Hepatocyte (in vitro differentiated cells): ENCODE results near the gene ATXN1. TPM values are rescaled to one million over a fixed set of nuclear protein-coding genes. Genes with fewer than 3 reads are reported as not detected.

Experiments
- DNase-seq: peaks from one replicate; pipeline ENCODE4 v3.0.0-alpha.2; 2016; ENCODE audit warnings: low spot score
- H2AFZ ChIP-seq: fragments of 200-600 bp; sonication (generic); 2 replicates; pipeline ENCODE4 v1.6.0; 2016; ENCODE audit warnings: antibody characterized with exemption, mild to moderate bottlenecking
- H3K27ac ChIP-seq: fragments of 200-600 bp; sonication (generic); 2 replicates; pipeline ENCODE4 v1.5.1; 2016; ENCODE audit warnings: mild to moderate bottlenecking
- H3K27me3 ChIP-seq: fragments of 200-600 bp; sonication (generic); 2 replicates; pipeline ENCODE4 v1.6.1; 2016
- H3K36me3 ChIP-seq: fragments of 200-600 bp; sonication (generic); replicated peaks from 2 replicates; pipeline ENCODE4 v1.5.1; 2016; ENCODE audit warnings: low read depth; ENCODE audit not compliant: insufficient read depth
- H3K4me1 ChIP-seq: fragments of 200-600 bp; sonication (generic); 2 replicates; pipeline ENCODE4 v1.5.1; 2016; ENCODE audit warnings: mild to moderate bottlenecking, moderate library complexity; ENCODE audit not compliant: insufficient read depth
- H3K4me2 ChIP-seq: fragments of 200-600 bp; sonication (generic); 2 replicates; pipeline ENCODE4 v1.6.0; 2016
- H3K4me3 ChIP-seq: fragments of 200-600 bp; sonication (generic); 2 replicates; pipeline ENCODE4 v1.5.1; 2016; ENCODE audit warnings: mild to moderate bottlenecking
- H3K79me2 ChIP-seq: fragments of 200-600 bp; sonication (generic); 2 replicates; pipeline ENCODE4 v1.6.0; 2017; ENCODE audit warnings: mild to moderate bottlenecking
- H3K9me2 ChIP-seq: fragments of 200-600 bp; sonication (generic); replicated peaks from 2 replicates; pipeline ENCODE4 v1.6.0; 2017; ENCODE audit warnings: mild to moderate bottlenecking; ENCODE audit not compliant: insufficient read depth
- H3K9me3 ChIP-seq: fragments of 200-600 bp; sonication (generic); 2 replicates; pipeline ENCODE4 v1.5.1; 2016; ENCODE audit warnings: low read depth, mild to moderate bottlenecking
- H4K20me1 ChIP-seq: fragments of 200-600 bp; sonication (generic); 2 replicates; pipeline ENCODE4 v1.6.0; 2016; ENCODE audit warnings: mild to moderate bottlenecking; ENCODE audit not compliant: insufficient read depth, poor library complexity, severe bottlenecking
- CTCF ChIP-seq: fragments of 200-600 bp; sonication (generic); IDR thresholded peaks from 2 replicates; pipeline ENCODE4 v1.5.1; 2016; ENCODE audit warnings: antibody characterized with exemption, mild to moderate bottlenecking; ENCODE audit not compliant: poor library complexity
- EZH2 ChIP-seq: fragments of 200-600 bp; sonication (generic); IDR thresholded peaks from 2 replicates; pipeline ENCODE4 v1.6.1; 2016; ENCODE audit warnings: antibody characterized with exemption, mild to moderate bottlenecking, borderline replicate concordance
- EZH2phosphoT487 ChIP-seq: fragments of 200-600 bp; sonication (generic); IDR thresholded peaks from one replicate; pipeline ENCODE4 v1.6.1; 2018; ENCODE audit warnings: antibody characterized with exemption, mild to moderate bottlenecking, low read depth, moderate library complexity; ENCODE audit not compliant: unreplicated experiment, severe bottlenecking
- WGBS: methylation state at CpG from one replicate; pipeline ENCODE4 v1.1.6; 2016; ENCODE audit warnings: low lambda C conversion rate; ENCODE audit errors: missing lambda C conversion rate; 5-methylcytosine and 5-hydroxymethylcytosine counted together
- polyA plus RNA-seq: library from polyadenylated mRNA; unstranded; fragments of >200 nt; fragmentation: Nextera tagmentation; extraction: Ambion mirVana; gene quantifications from 2 replicates; pipeline ENCODE4 v1.2.1, GENCODE V29; 2016
- total RNA-seq: library from RNA; depleted of rRNA; stranded (reverse); fragments of >200 nt; gene quantifications from 2 replicates; pipeline ENCODE4 v1.2.3, GENCODE V29; 2014

Gene ATXN1
- total and polyA plus RNA-seq, 2 experiments from 2014 or later: 14.7 to 32.6 TPM

GRCh38 chr6:16770701-16771569, 9.7 kb upstream of the ATXN1 start:
- Histone ChIP-seq H4K20me1 (no peaks in the 10 kb centered on the region), H2AFZ (no peak overlapping the region), H3K27ac (no peak overlapping the region), H3K4me2 (no peak overlapping the region), H3K27me3 (no peaks in the 10 kb centered on the region), H3K4me3 (no peak overlapping the region), H3K9me3 (no peaks in the 10 kb centered on the region), H3K36me3 (no peaks in the 10 kb centered on the region), H3K9me2 (no peaks in the 10 kb centered on the region), H3K4me1 (peaks cover 21% of the 10 kb centered on the region), H3K79me2 (no peaks in the 10 kb centered on the region)
- 45% methylated on average over 16 of the region's 16 CpGs for WGBS
- TF ChIP-seq EZH2phosphoT487 (no peak), CTCF (peak; percentile 75), EZH2 (no peak)
- peak; percentile 86 for DNase-seq

- Histone ChIP-seq H3K27me3 (no peaks in the 10 kb centered on the region), H3K27ac (no peak overlapping the region), H3K36me3 (no peaks in the 10 kb centered on the region), H3K4me3 (no peak overlapping the region), H4K20me1 (no peaks in the 10 kb centered on the region), H3K4me2 (no peak overlapping the region), H3K79me2 (no peaks in the 10 kb centered on the region), H3K4me1 (peaks cover 23% of the 10 kb centered on the region), H3K9me3 (no peaks in the 10 kb centered on the region), H3K9me2 (no peaks in the 10 kb centered on the region), H2AFZ (no peak overlapping the region)
- TF ChIP-seq EZH2: no peak
- no peak for TF ChIP-seq CTCF
- 74% methylated on average over 5 of the region's 5 CpGs for WGBS
- DNase-seq: no peak
These were observed 8.7 kb upstream of the ATXN1 start for GRCh38 chr6:16769986-16770376.

- peak; percentile 65 for DNase-seq
- no peak overlapping the region for H3K4me3 ChIP-seq
- H3K27ac ChIP-seq: no peak overlapping the region
- H3K9me2 ChIP-seq: no peaks in the 10 kb centered on the region
- no peak overlapping the region for H3K4me2 ChIP-seq
- WGBS: 52% methylated on average over 8 of the region's 8 CpGs
- H3K27me3 ChIP-seq: no peaks in the 10 kb centered on the region
- no peak for TF ChIP-seq CTCF
- no peak for TF ChIP-seq EZH2
- TF ChIP-seq EZH2phosphoT487: no peak
- H2AFZ ChIP-seq: no peak overlapping the region
- H3K4me1 ChIP-seq: peaks cover 23% of the 10 kb centered on the region
- no peaks in the 10 kb centered on the region for H3K79me2 ChIP-seq
- H4K20me1 ChIP-seq: no peaks in the 10 kb centered on the region
- no peaks in the 10 kb centered on the region for H3K9me3 ChIP-seq
- H3K36me3 ChIP-seq: no peaks in the 10 kb centered on the region
These were observed 8.1 kb upstream of the ATXN1 start for GRCh38 chr6:16769131-16769985.
